IMR-90 (cell line): Measurements from ENCODE around the gene SEPTIN3. TPM values are rescaled to one million over a fixed set of nuclear protein-coding genes. Genes with fewer than 3 reads are reported as not detected.

ENCODE experiments used
- ATAC-seq: fragments of 200-7000 bp; cut with Tn5 transposase; 2 replicates; pipeline ENCODE4 v1.9.1; 2020; ENCODE audit warnings: low read depth, mild to moderate bottlenecking, moderate library complexity
- BruUV-seq: library from RNA; stranded (reverse); fragments of 400-500 nt; replicated peaks from 2 replicates; lab custom pipeline; 2021; lab: Mats Ljungman, UMichigan
- CTCF ChIA-PET: fragments of 300-600 bp; formaldehyde crosslinking; extraction: SDS; loops from one replicate; lab custom pipeline; 2021; ENCODE audit warnings: antibody characterized with exemption; lab: Yijun Ruan, JAX
- POLR2A ChIA-PET: fragments of 300-600 bp; sonication (Branson Sonifier 250); formaldehyde crosslinking; loops from one replicate; lab custom pipeline; 2022; ENCODE audit warnings: antibody characterized with exemption; ENCODE audit not compliant: unreplicated experiment; lab: Charles Lee
- DNase-seq: peaks from one replicate; pipeline ENCODE4 v3.0.0; 2013
- H2AFZ ChIP-seq: replicated peaks from 2 replicates; pipeline ENCODE3; 2013; ENCODE audit warnings: low read length, mild to moderate bottlenecking; ENCODE audit not compliant: poor library complexity
- H2AK5ac ChIP-seq: 2 replicates; pipeline ENCODE4 v1.6.1; 2013; ENCODE audit warnings: low read depth, low read length, inconsistent platforms
- H2AK9ac ChIP-seq: replicated peaks from 2 replicates; pipeline ENCODE3; 2013; ENCODE audit warnings: mild to moderate bottlenecking, low read depth, low read length, moderate library complexity; ENCODE audit not compliant: poor library complexity
- H2BK120ac ChIP-seq: 2 replicates; pipeline ENCODE4 v1.6.1; 2013; ENCODE audit warnings: low read depth, low read length, inconsistent platforms
- H2BK15ac ChIP-seq: 3 replicates; pipeline ENCODE4 v1.6.1; 2013; ENCODE audit warnings: low read depth, low read length, inconsistent platforms
- H2BK20ac ChIP-seq: 2 replicates; pipeline ENCODE4 v1.6.1; 2013; ENCODE audit warnings: low read depth, mild to moderate bottlenecking, inconsistent platforms, low read length, moderate library complexity
- H2BK5ac ChIP-seq: 2 replicates; pipeline ENCODE4 v1.6.1; 2013; ENCODE audit warnings: mild to moderate bottlenecking, low read depth, low read length, inconsistent platforms; ENCODE audit not compliant: poor library complexity, severe bottlenecking
- H3K14ac ChIP-seq: replicated peaks from 2 replicates; pipeline ENCODE4 v1.6.1; 2013; ENCODE audit warnings: low read depth, low read length, inconsistent platforms
- H3K18ac ChIP-seq: 2 replicates; pipeline ENCODE4 v1.6.1; 2013; ENCODE audit warnings: low read depth, low read length, control low read depth
- H3K23ac ChIP-seq: 2 replicates; pipeline ENCODE4 v1.6.1; 2013; ENCODE audit warnings: low read depth, low read length, inconsistent platforms
- H3K27ac ChIP-seq: 2 replicates; pipeline ENCODE4 v1.5.1; 2013; ENCODE audit warnings: mild to moderate bottlenecking, control low read depth, low read length; ENCODE audit not compliant: insufficient read depth
- H3K27me3 ChIP-seq: 2 replicates; pipeline ENCODE4 v1.6.1; 2013; ENCODE audit warnings: low read length; ENCODE audit not compliant: control insufficient read depth, insufficient read depth
- H3K36me3 ChIP-seq: 2 replicates; pipeline ENCODE4 v1.6.1; 2013; ENCODE audit warnings: low read length, mixed read lengths; ENCODE audit not compliant: control insufficient read depth, insufficient read depth
- H3K4ac ChIP-seq: 2 replicates; pipeline ENCODE4 v1.6.1; 2013; ENCODE audit warnings: low read depth, low read length, inconsistent platforms
- H3K4me1 ChIP-seq: 2 replicates; pipeline ENCODE4 v1.6.1; 2013; ENCODE audit warnings: low read length, mixed read lengths; ENCODE audit not compliant: control insufficient read depth, insufficient read depth
- H3K4me2 ChIP-seq: 2 replicates; pipeline ENCODE4 v1.6.1; 2013; ENCODE audit warnings: low read depth, mild to moderate bottlenecking, control low read depth, low read length, moderate library complexity
- H3K4me3 ChIP-seq: 2 replicates; pipeline ENCODE4 v1.5.1; 2013; ENCODE audit warnings: low read depth, mild to moderate bottlenecking, control low read depth, low read length, moderate library complexity; ENCODE audit not compliant: insufficient read depth
- H3K56ac ChIP-seq: 2 replicates; pipeline ENCODE4 v1.6.1; 2013; ENCODE audit warnings: low read length, inconsistent platforms; ENCODE audit not compliant: insufficient read depth; ENCODE audit errors: extremely low read depth
- H3K79me1 ChIP-seq, 2 experiments: 2 replicates each; pipeline ENCODE4 v1.6.1; 2013; ENCODE audit warnings: low read length in 2 of 2, inconsistent platforms in 1 of 2, low read depth in 1 of 2
- H3K9ac ChIP-seq: 2 replicates; pipeline ENCODE4 v1.6.1; 2013; ENCODE audit warnings: low read depth, low read length, control low read depth
- H3K9me1 ChIP-seq: 2 replicates; pipeline ENCODE4 v1.6.1; 2013; ENCODE audit warnings: low read length, inconsistent platforms; ENCODE audit not compliant: insufficient read depth
- H3K9me3 ChIP-seq: 2 replicates; pipeline ENCODE4 v1.6.1; 2013; ENCODE audit warnings: low read length; ENCODE audit not compliant: control insufficient read depth, insufficient read depth
- H4K20me1 ChIP-seq: 2 replicates; pipeline ENCODE4 v1.6.1; 2013; ENCODE audit warnings: low read length, inconsistent platforms; ENCODE audit not compliant: insufficient read depth
- H4K5ac ChIP-seq: 2 replicates; pipeline ENCODE4 v1.6.1; 2013; ENCODE audit warnings: mild to moderate bottlenecking, low read depth, low read length, control low read depth
- H4K8ac ChIP-seq, 2 experiments: 2 replicates each; pipeline ENCODE4 v1.6.1; 2013; ENCODE audit warnings: low read depth in 2 of 2, low read length in 2 of 2, control low read depth in 1 of 2, inconsistent platforms in 1 of 2
- H4K91ac ChIP-seq: 2 replicates; pipeline ENCODE4 v1.6.1; 2013; ENCODE audit warnings: low read depth, low read length, inconsistent platforms; ENCODE audit not compliant: insufficient read depth
- CHD1 ChIP-seq: IDR thresholded peaks from 2 replicates; pipeline ENCODE4 v1.6.1; 2012; ENCODE audit warnings: low read depth, low read length, improper control_type of control experiment
- ELK1 ChIP-seq: fragments of 150-350 bp; IDR thresholded peaks from 2 replicates; pipeline ENCODE4 v1.6.1; 2016; ENCODE audit warnings: low read depth, mild to moderate bottlenecking, low read length, moderate library complexity, borderline replicate concordance
- MAFK ChIP-seq: IDR thresholded peaks from 2 replicates; pipeline ENCODE4 v1.6.1; 2012; ENCODE audit warnings: low read depth, low read length, improper control_type of control experiment
- NFE2L2 ChIP-seq: fragments of 150-350 bp; IDR thresholded peaks from 2 replicates; pipeline ENCODE4 v1.6.1; 2016; ENCODE audit warnings: low read depth, mild to moderate bottlenecking, low read length
- SMC3 ChIP-seq: fragments of 150-350 bp; IDR thresholded peaks from 2 replicates; pipeline ENCODE4 v1.6.1; 2016; ENCODE audit warnings: low read depth, mild to moderate bottlenecking, antibody characterized with exemption, low read length, moderate library complexity
- WGBS, 2 experiments: methylation state at CpG; one replicate each; pipeline versions ENCODE4 v1.1.5 to v1.1.7; 2013; ENCODE audit warnings: missing lambda C conversion rate in 2 of 2; ENCODE audit not compliant: insufficient read length in 1 of 2; ENCODE audit errors: extremely low coverage in 2 of 2; 5-methylcytosine and 5-hydroxymethylcytosine counted together
- dilution Hi-C: fragments of 300-500 bp; cut with HindIII; formaldehyde crosslinking; loops from one replicate; pipeline ENCODE4 v1.14.3; 2018; ENCODE audit warnings: low sequenced_read_pairs; ENCODE audit not compliant: unreplicated experiment
- in situ Hi-C: fragments of 300-500 bp; cut with MboI; formaldehyde crosslinking; loops from 3 replicates; pipeline ENCODE4 v1.14.3; 2019; ENCODE audit warnings: low sequenced_read_pairs, inconsistent platforms, mixed read lengths
- intact Hi-C: fragments of 100-400 bp; cut with micrococcal nuclease; formaldehyde crosslinking; loops from 2 replicates; pipeline ENCODE4 v1.10.0; 2022
- polyA plus RNA-seq, 3 experiments: library from polyadenylated mRNA; depleted of rRNA; stranded (reverse); fragments of >200 nt; gene quantifications; 2 replicates each; pipeline ENCODE4 v1.2.3, GENCODE V29; 2012; ENCODE audit warnings: low replicate concordance in 1 of 3
- total RNA-seq: library from RNA; depleted of rRNA; stranded (reverse); fragments of >200 nt; gene quantifications from 2 replicates; pipeline ENCODE4 v1.2.3, GENCODE V29; 2012

The SEPTIN3 gene
- total and polyA plus RNA-seq, 2 of the 4 experiments (the other 2 are of a cell fraction) = 0.15 to 0.18 TPM

- ATAC-seq (no peak), DNase-seq (no peak)
- in situ Hi-C loops (no loop called here), dilution Hi-C loops (no loop called here), intact Hi-C loops (no loop called here)
- POLR2A ChIA-PET = no interaction called here
- CTCF ChIA-PET = no interaction called here
- H3K4me3 ChIP-seq = no peak overlapping the region
- H3K9me3 ChIP-seq = no peaks in the 10 kb centered on the region
- H3K4me1 ChIP-seq = no peaks in the 10 kb centered on the region
- no peaks in the 10 kb centered on the region for H4K20me1 ChIP-seq
- no peak overlapping the region for H4K91ac ChIP-seq
- no peak overlapping the region for H3K23ac ChIP-seq
- H3K4ac ChIP-seq = no peak overlapping the region
- no peak overlapping the region for H3K14ac ChIP-seq
- peaks cover 28% of the 10 kb centered on the region for H3K27me3 ChIP-seq
- H4K5ac ChIP-seq = no peak overlapping the region
- H2BK120ac ChIP-seq = no peak overlapping the region
- H2AFZ ChIP-seq = no peak overlapping the region
- TF ChIP-seq MAFK (no peak), SMC3 (no peak), ELK1 (no peak), CHD1 (no peak), NFE2L2 (no peak)
- BruUV-seq = no TSS peak
- no peak overlapping the region for H3K9ac ChIP-seq
- no peak overlapping the region for H4K8ac ChIP-seq
- no peak overlapping the region for H2BK20ac ChIP-seq
- H2BK5ac ChIP-seq = no peak overlapping the region
- no peak overlapping the region for H2AK5ac ChIP-seq
- H3K4me2 ChIP-seq = no peak overlapping the region
- H3K36me3 ChIP-seq = no peaks in the 10 kb centered on the region
- H3K56ac ChIP-seq = no peak overlapping the region
- H3K18ac ChIP-seq = no peak overlapping the region
- no peaks in the 10 kb centered on the region for H3K9me1 ChIP-seq
- 67% methylated on average over 2 of the region's 5 CpGs; no CpG with 5 or more reads in 1 of the 2 experiments for WGBS, 2 experiments
- no peak overlapping the region for H3K27ac ChIP-seq
- no peak overlapping the region for H2BK15ac ChIP-seq
- H2AK9ac ChIP-seq = no peak overlapping the region
- no peaks in the 10 kb centered on the region for H3K79me1 ChIP-seq
Measured at GRCh38 chr22:41992496-41992895, 23.3 kb downstream of the SEPTIN3 start.
